HEK293 (cell line): ENCODE results near the gene LMF1.

Source experiments
- ZBTB10 ChIP-seq: fragments of 450-650 bp; formaldehyde crosslinking; IDR thresholded peaks from 2 replicates; pipeline ENCODE4 v1.5.1; 2016; ENCODE audit warnings: missing biosample characterization, missing genetic modification characterization
- ZBTB21 ChIP-seq: fragments of 450-650 bp; formaldehyde crosslinking; IDR thresholded peaks from 2 replicates; pipeline ENCODE4 v1.5.1; 2017; ENCODE audit warnings: missing biosample characterization, missing genetic modification characterization
- ZNF324 ChIP-seq: fragments of 450-650 bp; formaldehyde crosslinking; IDR thresholded peaks from 2 replicates; pipeline ENCODE4 v1.5.1; 2016; ENCODE audit warnings: missing biosample characterization, missing genetic modification characterization
- ZNF645 ChIP-seq: fragments of 450-650 bp; formaldehyde crosslinking; IDR thresholded peaks from 2 replicates; pipeline ENCODE4; 2016; ENCODE audit warnings: missing biosample characterization, missing genetic modification characterization
- ZNF76 ChIP-seq: fragments of 450-650 bp; formaldehyde crosslinking; IDR thresholded peaks from 2 replicates; pipeline ENCODE4; 2016; ENCODE audit warnings: low read depth, missing biosample characterization, missing genetic modification characterization, borderline replicate concordance
- ZNF776 ChIP-seq: fragments of 450-650 bp; formaldehyde crosslinking; IDR thresholded peaks from 2 replicates; pipeline ENCODE4 v1.5.0; 2017; ENCODE audit warnings: missing biosample characterization, missing genetic modification characterization, borderline replicate concordance
- ZSCAN30 ChIP-seq: fragments of 450-650 bp; IDR thresholded peaks from 2 replicates; pipeline ENCODE4 v1.5.1; 2018; ENCODE audit warnings: missing biosample characterization, mild to moderate bottlenecking, missing genetic modification characterization, moderate library complexity
- TF ChIP-seq, protein P1 (sequence below): fragments of 450-650 bp; formaldehyde crosslinking; IDR thresholded peaks from 2 replicates; pipeline ENCODE4 v1.5.1; 2016; ENCODE audit warnings: missing biosample characterization, missing genetic modification characterization
- TF ChIP-seq, protein P2 (sequence below): fragments of 450-650 bp; formaldehyde crosslinking; IDR thresholded peaks from 2 replicates; pipeline ENCODE4 v1.5.1; 2016; ENCODE audit warnings: missing biosample characterization, missing genetic modification characterization
- TF ChIP-seq, protein P3 (sequence below): fragments of 450-650 bp; formaldehyde crosslinking; IDR thresholded peaks from 2 replicates; pipeline ENCODE4 v1.5.1; 2016; ENCODE audit warnings: missing biosample characterization, missing genetic modification characterization

GRCh38 chr16:930076-930475 lies 40.7 kb downstream of the LMF1 start:
- TF ChIP-seq ZBTB10 (tag by site-specific recombination), result no peak
- no peak for TF ChIP-seq ZNF776 (tag by site-specific recombination)
- TF ChIP-seq, protein P1, sequence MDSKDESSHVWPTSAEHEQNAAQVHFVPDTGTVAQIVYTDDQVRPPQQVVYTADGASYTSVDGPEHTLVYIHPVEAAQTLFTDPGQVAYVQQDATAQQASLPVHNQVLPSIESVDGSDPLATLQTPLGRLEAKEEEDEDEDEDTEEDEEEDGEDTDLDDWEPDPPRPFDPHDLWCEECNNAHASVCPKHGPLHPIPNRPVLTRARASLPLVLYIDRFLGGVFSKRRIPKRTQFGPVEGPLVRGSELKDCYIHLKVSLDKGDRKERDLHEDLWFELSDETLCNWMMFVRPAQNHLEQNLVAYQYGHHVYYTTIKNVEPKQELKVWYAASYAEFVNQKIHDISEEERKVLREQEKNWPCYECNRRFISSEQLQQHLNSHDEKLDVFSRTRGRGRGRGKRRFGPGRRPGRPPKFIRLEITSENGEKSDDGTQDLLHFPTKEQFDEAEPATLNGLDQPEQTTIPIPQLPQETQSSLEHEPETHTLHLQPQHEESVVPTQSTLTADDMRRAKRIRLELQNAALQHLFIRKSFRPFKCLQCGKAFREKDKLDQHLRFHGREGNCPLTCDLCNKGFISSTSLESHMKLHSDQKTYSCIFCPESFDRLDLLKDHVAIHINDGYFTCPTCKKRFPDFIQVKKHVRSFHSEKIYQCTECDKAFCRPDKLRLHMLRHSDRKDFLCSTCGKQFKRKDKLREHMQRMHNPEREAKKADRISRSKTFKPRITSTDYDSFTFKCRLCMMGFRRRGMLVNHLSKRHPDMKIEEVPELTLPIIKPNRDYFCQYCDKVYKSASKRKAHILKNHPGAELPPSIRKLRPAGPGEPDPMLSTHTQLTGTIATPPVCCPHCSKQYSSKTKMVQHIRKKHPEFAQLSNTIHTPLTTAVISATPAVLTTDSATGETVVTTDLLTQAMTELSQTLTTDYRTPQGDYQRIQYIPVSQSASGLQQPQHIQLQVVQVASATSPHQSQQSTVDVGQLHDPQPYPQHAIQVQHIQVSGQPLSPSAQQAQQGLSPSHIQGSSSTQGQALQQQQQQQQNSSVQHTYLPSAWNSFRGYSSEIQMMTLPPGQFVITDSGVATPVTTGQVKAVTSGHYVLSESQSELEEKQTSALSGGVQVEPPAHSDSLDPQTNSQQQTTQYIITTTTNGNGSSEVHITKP (tag by site-specific recombination), result no peak
- TF ChIP-seq ZNF645, result no peak
- TF ChIP-seq, protein P2, sequence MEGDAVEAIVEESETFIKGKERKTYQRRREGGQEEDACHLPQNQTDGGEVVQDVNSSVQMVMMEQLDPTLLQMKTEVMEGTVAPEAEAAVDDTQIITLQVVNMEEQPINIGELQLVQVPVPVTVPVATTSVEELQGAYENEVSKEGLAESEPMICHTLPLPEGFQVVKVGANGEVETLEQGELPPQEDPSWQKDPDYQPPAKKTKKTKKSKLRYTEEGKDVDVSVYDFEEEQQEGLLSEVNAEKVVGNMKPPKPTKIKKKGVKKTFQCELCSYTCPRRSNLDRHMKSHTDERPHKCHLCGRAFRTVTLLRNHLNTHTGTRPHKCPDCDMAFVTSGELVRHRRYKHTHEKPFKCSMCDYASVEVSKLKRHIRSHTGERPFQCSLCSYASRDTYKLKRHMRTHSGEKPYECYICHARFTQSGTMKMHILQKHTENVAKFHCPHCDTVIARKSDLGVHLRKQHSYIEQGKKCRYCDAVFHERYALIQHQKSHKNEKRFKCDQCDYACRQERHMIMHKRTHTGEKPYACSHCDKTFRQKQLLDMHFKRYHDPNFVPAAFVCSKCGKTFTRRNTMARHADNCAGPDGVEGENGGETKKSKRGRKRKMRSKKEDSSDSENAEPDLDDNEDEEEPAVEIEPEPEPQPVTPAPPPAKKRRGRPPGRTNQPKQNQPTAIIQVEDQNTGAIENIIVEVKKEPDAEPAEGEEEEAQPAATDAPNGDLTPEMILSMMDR, result no peak
- TF ChIP-seq ZSCAN30 (tag by site-specific recombination), result no peak
- no peak for TF ChIP-seq ZNF324 (tag by site-specific recombination)
- TF ChIP-seq ZNF76 (tag by site-specific recombination), result no peak
- TF ChIP-seq ZBTB21 (tag by site-specific recombination), result no peak
- TF ChIP-seq, protein P3, sequence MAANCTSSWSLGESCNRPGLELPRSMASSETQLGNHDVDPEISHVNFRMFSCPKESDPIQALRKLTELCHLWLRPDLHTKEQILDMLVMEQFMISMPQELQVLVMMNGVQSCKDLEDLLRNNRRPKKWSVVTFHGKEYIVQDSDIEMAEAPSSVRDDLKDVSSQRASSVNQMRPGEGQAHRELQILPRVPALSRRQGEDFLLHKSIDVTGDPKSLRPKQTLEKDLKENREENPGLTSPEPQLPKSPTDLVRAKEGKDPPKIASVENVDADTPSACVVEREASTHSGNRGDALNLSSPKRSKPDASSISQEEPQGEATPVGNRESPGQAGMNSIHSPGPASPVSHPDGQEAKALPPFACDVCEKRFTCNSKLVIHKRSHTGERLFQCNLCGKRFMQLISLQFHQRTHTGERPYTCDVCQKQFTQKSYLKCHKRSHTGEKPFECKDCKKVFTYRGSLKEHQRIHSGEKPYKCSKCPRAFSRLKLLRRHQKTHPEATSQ (tag by site-specific recombination), result no peak
